Measurements from ENCODE around the gene TMLHE.
"Not testable (repeated sequence)": the region's sequence is repeated elsewhere in the genome, so short reads cannot be mapped to it uniquely, and the experiment has no call there.

TMLHE gene

GRCh38 chrX:155612312-155613224, at the start of gene TMLHE, which contains the start of gene SPRY3:
Gene TMLHE (minus strand): TSS chrX:155612952. CDS start chrX:155545276, 67,676 bp downstream.
Gene SPRY3 (plus strand): TSS chrX:155612586.
- DNase-seq (ENCODE audit: low read depth) = peak; percentile 44
- TF ChIP-seq CTCF (IDR thresholded peaks at IDR 0.05; ENCODE audit: insufficient read depth, low read depth, low read length, missing control alignments) = no peak
- peak within 1 kb of the TSS; percentile 72 for H3K4me3 ChIP-seq (ENCODE audit: low read length)

DNA sequence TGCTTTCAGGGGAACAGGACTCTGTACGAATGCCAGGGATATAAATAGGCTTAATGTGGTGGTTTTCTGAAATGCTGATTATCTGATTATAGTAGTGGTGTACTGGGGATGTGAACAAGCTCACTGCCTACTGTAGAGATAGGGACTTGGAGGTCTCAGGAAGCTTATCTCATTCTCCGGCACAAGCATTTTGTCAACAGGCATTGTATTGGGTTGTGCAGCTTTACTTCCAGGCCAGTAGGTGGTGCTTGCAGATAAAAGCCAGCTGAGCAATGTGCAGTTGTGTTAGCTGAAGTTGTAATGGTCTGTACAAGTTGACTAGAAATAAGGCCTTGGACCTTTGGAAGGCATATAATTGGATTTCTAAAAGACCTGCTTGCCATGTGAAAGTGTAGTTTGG, 49.5 kb upstream of the TMLHE start:
- no peak overlapping the region for H3K4me3 ChIP-seq (ENCODE audit: low read length)
- DNase-seq (ENCODE audit: low read depth) = peak; percentile 24
- TF ChIP-seq CTCF (IDR thresholded peaks at IDR 0.05; ENCODE audit: insufficient read depth, low read depth, low read length, missing control alignments) = peak; percentile 48

GRCh38 chrX:155645180-155645579, 32.4 kb upstream of the TMLHE start:
- TF ChIP-seq CTCF (IDR thresholded peaks at IDR 0.05; ENCODE audit: insufficient read depth, low read depth, low read length, missing control alignments) = no peak
- no peak overlapping the region for H3K4me3 ChIP-seq (ENCODE audit: low read length)
- no peak for DNase-seq (ENCODE audit: low read depth)

DNA sequence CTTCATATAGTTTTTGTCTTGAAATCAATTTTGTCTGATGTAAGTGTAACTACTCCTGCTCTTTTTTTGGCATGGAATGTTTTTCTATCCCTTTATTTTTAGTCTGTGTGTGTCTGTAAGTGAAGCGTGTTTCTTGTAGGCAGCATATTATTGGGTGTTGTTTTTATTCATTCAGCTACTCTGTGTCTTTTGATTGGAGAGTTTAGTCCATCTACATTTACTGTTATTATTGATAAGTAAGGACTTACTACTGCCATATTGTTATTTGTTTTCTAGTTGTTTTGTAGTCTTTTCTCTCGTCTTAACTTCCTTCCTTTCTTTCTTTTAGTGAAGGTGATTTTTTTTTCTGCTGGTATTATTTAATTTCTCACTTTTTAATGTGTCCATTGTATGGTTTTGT, 30.5 kb upstream of the TMLHE start:
- no peak overlapping the region for H3K4me3 ChIP-seq (ENCODE audit: low read length)
- TF ChIP-seq CTCF (IDR thresholded peaks at IDR 0.05; ENCODE audit: insufficient read depth, low read depth, low read length, missing control alignments) = no peak
- DNase-seq (ENCODE audit: low read depth) = no peak

DNA sequence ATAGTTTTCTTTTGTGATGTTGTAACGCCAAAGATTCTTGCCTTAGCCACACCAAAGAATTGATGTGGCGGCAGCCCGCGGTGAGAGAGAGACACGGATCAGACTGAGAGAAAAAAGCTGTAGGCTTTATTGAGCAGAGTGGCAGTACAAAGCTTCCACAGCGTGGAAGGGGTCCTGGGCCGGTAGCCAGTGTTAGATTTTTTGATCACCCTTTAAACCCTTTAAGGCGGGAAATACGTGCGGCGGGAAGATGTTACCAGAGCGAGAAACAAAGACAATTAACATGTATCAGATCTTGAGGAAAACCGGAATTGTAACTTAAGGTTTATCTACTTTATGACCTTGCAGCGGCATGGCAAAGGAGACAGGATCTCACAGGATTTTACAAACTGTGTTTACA, 28.6 kb upstream of the TMLHE start:
- not testable (repeated sequence) for DNase-seq (ENCODE audit: low read depth); H3K4me3 ChIP-seq (ENCODE audit: low read length)

GRCh38 chrX:155637714-155638113, 25.0 kb upstream of the TMLHE start:
- no peak overlapping the region for H3K4me3 ChIP-seq (ENCODE audit: low read length)
- no peak for TF ChIP-seq CTCF (IDR thresholded peaks at IDR 0.05; ENCODE audit: insufficient read depth, low read depth, low read length, missing control alignments)
- DNase-seq (ENCODE audit: low read depth) = no peak

- not testable (repeated sequence) for H3K4me3 ChIP-seq (ENCODE audit: low read length); DNase-seq (ENCODE audit: low read depth)
These were observed 22.3 kb upstream of the TMLHE start for GRCh38 chrX:155635019-155635418.

All from epithelial cell of esophagus (primary cell).